ENCODE results near the gene RPL19.
A peak's percentile ranks its signal among the peaks of the same experiment; 100 is the strongest.

RPL19 gene

DNA sequence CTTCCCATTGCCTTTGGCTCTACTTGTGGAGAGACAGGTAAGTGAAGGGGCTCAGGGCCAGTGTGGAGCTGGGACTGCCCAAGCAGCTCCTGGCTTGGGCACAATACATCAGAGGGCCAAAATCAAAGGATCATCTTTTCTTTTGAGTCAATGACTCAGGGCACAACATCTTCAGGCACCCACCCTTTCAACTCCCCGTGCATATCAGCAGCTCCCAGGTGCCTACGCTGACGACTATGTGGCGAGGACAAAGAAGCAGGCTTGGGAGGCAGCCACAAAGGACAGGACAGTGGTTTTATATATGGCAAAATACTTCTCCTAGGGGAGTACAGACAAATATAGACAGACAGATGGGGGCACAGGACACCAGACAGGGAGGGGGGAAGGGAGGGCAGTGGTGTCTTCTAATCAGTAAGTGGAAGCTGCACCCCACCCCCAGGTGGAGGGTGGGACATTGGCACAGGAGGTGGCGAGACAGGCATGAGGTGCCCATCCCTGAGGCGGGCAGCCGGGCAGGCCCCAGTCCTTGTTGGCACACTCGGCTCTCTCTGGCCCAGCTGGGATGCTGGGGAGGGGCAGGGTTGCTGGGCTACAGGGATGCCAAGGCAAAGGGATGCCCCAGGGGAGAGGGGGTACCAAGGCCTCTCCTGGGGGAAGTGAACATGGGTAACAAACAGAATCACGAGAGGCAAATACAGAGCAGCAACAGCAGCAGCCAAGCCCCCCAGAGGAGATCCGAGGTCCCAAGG is 26.4 kb upstream of the RPL19 start:
- DNase-seq: no peak

DNA sequence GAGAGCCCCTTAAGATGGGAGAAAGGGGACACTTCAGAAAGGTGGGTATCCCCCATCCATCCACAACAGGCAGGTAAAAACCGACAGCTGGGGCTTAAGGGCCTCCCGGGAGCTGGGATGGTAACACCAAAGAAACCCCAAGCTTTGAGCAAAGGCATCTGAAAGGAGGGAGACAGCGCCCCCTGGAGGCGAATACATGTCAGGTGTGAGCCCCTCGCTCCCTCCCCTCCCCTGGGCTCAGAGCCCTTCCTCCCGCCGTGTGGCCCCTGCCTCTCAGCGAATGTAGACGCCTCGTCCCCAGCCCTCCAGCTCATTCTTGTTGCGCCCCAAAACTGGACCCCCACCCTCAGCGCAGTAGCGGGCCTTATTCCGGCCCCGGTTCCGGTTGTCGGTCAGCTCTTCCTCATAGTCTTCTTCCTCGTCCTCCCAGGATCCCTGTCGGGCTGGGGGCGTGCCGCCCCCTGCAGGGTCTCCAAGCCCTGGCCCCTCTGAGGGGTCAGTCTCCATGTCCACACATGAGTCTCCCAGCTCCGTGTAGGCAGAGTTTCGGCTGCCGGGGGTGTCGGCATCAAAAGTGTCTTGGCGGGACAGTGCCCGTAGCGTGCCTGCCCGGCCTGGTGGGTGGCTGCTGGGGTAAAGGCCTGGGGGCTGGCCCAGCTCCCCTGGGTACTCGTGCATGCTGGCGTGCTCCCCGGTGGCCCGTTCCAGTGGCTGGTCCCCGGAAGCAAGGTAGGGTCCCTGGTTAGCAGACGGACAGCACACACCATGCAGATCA is 25.0 kb upstream of the RPL19 start:
- DNase-seq: peak; percentile 81

DNA sequence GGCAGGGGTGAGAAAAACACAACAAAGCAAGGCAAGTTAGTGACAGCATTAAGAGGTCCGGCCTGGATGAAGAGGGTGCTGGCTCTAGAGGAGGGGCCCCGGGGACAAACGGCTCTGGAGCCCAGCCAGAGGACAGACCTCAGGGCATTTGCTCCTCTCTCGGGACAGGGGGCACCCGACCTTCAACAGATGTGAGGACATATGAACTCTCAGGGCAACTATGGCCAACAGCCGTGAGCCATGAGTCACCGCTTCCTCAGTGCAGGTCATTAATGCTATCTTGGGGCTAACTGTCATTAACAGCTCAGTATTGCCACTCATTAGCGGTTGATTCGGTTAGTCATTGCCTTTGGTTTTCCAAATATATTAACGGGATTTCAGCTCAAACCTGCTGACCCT is 24.4 kb upstream of the RPL19 start:
- DNase-seq: peak; percentile 35

DNA sequence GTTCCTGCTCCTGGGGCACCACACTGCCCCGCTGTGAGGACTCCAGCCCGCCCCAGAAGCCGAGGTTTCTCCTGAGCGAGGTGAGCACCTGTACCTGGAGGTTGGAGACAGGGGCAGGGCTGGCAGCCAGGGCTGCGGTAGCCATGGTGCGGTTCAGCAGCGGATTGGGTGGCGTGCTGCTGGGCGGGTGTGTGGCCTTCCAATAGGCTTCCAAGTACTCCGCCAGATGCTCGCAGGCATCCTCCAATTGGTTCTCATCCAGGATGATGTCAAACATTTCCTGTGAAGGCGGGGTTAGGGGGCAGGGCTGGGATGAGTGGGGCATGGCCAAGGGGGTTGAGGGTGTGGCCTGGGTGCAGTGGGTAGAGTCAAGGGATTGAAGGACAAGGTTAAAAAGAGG is 22.8 kb upstream of the RPL19 start:
- DNase-seq: no peak

DNA sequence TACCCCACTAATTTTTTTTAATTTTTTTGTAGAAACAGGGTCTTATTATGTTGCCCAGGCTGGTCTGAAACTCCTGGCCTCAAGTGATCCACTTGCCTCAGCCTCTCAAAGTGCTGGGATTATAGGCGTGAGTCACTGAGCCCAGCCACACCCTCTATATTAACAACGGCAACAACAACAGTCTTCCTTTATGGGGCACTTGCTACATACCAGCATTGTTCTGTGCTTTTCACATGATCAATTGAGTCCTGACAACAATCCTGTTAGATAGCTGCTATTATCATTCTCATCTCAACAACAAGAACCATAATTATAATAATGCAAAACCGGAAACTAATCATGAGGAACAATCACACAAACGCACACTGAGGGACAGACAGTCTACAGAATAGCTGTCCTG is 21.5 kb upstream of the RPL19 start:
- no peak for DNase-seq

DNA sequence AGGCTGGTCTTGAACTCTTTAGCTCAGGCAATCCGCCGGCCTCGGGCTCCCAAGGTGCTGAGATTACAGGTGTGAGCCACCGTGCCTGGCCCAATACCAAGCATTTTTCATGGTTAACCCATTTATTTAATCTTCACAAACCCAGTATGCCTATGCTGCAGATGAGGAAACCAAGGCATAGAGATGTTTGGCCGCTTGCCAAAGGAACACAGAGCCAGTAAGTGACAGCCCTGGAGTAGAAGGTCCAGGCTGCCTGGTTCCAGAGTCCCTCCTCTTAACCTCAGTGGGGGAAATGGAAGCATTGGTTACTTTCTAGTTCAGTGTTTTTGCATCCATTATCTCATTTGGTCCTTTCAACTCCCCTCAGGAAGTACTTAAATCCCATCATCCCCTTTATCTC is 18.8 kb upstream of the RPL19 start:
- DNase-seq: no peak

DNA sequence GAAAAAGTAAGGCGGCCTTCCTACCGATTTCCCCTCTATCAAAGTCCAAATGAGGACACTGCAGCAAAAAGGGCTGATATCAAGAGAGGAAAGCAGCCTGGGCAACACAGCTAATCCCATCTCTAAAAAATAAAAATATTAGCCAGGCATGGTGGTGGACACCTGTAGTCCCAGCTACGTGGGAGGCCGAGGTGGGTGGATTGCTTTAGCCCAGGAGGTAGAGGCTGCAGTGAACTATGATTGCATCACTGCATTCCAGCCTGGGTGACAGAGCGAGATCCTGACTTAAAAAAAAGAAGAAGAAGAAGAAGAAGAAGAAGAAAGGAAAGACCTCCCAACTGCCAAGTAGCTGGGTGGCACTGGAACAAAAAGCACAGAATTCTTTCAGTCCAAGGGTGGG is 17.0 kb upstream of the RPL19 start:
- no peak for DNase-seq

DNA sequence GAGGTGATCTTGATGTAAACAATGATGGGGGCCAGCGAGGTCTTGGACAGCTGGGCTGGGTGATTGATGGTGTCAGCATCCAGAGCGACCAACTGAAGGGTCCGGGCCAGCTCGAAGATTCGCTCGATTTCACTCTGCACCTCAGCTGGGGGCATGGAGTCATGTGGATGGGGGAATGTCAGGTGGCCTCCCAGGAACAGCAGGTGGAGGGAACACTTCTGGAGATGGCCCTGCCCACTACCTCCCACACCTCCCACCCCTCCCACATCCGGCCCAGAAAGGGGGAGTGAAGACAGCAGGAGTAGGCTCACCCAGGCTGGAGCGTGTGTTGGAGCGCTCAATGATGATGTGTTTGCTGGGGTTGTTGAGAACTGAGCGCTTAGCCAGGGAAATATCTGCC is 16.4 kb upstream of the RPL19 start:
- no peak for DNase-seq

DNA sequence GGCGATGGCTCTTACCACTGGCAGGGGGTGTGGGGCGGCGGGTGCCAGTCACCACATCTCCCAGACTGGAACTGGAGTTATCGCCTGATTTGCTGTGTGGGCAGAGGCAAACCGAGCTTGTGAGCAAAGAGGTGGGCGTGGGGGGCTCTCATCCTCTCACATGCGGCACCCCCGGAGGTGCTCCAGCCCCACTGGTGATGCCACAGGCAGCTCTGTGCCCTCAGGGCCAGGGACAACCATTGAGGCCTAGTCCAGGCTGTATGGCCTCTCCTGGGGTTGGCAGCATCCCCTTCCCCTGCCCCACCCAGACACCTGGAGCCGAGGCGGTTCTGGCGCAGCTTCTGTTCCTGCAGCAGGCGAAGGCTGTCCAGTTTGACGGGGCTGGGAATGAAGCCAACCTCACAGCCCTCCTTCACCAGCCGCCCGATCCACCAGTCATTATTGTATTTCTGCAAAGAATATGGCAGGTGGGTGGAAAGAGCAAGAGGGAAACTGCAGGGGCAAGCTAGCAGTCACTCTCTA is 13.5 kb upstream of the RPL19 start:
- no peak for DNase-seq

DNA sequence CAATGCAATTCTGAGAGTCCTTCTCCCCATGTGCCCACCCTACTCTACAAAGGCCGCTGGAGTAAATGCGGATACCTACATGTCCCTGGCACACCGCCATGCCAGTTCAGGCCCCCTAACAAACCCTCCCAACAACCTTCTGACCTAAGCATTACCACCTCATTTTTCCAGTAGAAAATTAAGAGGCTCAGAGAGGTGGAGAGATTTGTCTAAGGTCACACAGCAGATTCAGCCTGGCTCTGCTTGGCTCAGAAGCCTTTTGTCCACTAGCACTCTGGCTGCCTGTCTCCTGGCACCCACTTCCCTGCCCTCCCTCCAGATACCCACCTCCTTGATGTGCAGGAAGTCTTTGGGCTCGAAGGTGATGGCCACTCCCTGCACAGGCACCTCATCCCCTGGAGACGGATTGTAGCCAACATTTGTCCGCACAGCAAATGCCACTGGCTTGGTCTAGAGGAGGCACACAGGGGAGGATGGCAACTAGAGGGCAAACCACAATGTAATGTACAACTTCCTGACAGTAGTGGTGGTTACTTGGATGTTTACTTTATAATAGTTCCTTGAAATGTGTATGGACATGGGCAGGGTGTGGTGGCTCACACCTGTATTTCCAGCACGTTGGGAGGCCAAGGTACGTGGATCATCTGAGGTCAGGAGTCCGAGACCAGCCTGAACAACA is 12.8 kb upstream of the RPL19 start:
- DNase-seq: no peak

DNA sequence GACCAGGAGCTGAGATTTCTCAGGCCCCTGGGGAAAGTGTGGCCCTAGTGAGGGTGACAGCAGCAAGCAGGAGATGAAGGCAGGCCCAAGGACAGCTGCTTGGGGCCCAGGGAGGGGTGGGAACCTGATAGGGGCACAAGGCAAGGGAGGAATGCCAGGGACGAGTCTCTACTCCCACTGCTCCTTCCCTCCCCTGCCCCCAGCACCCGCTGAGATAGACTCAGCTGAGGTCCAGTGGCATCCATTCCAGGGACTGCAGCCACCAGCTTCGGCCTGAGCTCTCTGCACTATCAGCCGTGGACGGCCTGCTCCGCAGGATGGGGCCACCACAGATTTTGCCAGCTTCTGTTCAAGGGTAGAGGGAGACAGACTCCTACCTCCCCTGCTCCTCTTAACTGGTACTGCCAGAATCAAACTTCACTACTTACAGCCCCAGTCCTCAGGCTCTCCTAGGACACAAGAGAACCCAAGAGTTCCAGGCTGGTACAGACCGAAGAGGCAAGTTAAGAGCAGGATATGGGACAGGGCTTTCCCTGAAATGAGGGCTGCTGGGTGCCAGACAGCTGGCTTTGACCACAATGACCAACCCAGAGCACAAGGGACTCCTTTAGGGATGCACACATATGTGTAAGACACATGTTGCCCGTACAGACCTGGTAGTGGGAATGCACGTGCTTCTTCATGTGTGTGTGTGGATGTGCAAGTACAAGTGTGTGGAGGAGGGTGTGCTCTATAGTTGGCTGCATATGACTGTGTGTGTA is 8.2 kb upstream of the RPL19 start:
- DNase-seq: no peak

DNA sequence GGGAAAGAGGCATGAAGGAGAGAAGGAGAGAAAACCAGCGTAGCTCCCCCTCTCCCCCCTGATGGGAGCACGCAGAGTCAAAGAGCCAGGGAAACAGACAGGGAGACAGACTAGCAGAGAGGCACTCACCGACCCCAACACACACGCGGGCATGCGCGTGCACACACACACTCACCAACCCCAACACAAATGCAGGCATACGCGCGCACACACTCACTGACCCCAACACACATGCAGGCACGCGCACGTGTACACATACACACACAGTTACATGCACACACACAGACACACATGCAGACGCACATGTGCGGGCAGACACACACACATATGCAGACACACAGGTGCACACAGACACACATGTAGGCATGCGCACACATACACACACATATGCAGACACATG is 7.2 kb upstream of the RPL19 start:
- no peak for DNase-seq

DNA sequence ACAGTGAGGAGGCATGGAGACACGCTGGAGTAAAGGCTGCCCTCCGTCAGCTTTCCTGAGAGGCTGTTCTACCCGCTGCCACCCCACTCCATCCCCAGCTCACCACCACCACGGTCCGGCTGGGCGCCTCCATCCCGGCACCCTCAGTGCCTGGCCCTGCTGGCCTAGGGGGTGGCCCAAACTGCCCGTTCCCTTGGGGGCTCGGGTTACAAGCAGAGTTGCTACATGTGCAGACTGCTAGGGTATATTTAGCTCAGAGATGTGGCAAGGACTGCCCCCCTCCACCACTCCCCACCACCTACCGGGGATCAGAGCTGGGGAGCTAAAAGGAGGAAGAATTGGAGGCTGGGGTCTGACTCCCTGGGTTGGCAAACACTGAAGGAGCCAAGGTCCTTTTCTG is 6.7 kb upstream of the RPL19 start:
- no peak for DNase-seq

DNA sequence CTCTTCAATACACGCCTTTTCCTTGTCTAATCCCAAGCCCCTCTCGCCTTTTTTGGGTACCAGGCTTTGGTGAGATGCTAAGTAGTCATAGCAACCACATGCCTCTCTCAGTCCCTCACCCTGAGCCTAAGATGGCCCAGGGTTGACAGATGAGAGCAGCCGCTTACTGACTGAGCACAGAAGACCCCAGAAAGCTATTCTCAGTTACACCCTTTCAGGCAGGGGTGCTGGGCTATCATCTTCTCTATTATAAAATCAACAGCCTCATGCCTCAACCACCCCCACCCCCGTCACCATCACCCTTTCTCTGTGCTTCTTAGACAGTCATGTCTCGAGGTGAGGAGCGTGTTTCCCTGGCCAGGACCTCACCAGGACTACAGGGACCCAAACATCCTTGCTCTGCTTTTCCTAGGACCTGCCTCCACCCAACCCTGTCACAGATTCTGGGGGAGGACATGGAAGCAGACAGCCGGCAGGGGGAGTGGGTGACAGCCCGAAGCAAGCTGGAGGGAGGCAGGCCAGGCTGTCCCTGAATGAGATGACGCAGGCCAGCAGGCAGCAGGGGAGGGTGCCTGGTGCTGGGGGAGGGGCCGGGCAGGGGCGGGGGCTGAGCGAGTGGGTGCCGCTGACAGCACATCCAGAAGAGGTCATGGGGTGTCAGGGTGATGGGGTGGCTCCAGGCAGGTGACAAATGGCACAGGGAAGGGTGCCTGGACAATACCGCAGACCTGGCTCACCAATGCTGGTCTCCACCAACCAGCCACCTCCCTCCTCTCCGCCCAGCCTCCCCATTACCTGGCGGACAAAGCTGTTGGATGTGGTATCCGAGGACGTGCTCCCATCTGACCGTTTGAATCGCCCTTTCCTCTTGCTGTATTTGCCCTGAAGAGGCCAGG is 5.7 kb upstream of the RPL19 start:
- DNase-seq: no peak

DNA sequence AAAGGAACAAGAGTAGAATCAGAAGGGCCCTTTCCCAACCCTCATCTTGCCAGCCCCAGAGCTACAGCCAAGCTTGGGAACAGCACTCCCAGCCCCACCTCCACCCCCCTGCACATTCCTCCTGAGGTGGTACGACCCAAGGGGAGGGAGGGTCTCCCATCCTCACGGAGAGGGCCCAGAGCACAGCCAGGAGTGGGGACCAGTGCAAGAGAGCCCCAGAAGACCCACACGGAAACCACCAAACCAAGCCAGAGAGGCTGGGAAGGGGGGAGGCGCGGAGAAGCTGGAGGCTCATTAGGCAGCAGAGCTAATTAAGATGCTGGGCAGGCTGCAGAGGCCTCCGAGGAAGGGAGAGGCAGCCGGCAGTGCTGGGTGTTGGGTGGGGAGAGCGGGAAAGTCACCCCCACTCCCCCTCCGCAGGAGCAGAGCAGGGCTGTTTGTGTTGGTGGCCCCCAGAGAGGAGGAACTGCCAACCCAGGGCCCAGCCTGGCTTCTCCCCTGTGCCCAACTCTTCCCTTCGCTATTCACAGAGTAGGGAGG is 5.0 kb upstream of the RPL19 start:
- DNase-seq: no peak

DNA sequence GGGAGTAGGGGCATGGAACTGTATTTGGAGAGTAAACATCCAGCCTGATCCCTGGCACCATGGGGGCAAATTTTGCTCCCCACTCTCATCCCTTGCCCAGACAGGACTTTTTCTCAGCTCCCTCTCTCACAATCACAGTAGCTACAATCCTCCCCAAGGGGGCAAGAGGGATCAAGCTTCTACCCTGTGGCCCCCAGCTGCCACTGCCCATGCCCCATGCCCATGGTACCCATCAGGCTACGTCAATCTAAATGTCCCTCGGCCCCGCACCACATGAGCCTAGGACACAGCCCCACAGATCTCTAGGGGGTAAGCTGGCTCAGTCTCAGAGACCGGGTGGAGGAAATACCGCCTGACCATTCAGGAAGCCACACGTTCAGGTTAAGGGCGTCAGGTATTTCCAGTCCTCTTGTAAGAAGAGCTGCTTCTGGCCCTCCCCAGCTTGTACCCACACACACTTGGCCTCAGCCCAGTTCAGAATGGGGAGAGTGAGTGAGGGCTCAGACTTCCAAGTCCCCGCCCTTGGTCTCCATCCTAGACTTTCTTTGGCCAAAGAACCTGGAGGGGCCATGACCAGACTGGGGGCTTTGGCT is 4.4 kb upstream of the RPL19 start:
- no peak for DNase-seq

DNA sequence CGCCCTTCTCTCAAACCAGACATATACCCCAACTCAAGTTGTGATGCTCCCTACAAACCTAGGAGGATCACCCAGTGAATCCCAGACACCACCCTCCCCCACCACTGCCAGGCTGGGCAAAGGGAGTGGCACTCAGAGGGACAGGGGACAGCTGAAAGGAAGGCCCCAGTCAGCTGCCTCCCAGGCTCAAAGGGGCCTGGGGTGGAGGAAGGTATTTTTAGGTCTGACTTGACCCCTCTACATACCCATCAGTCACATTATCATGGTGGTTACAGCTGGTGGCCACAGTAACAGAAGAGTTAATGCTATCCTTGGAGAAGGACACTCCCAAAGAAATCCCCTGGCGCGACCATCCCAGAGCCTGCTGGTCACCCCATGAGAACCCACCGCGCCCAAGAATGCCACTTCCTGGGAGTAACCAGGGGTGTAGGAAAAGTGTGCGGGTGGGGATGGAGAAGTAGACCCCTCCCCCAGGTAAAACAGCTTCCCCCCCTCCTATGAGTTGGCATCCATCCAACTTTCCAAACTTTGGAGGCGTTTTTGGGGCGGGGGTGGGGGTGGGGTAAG is 3.8 kb upstream of the RPL19 start:
- DNase-seq: no peak

DNA sequence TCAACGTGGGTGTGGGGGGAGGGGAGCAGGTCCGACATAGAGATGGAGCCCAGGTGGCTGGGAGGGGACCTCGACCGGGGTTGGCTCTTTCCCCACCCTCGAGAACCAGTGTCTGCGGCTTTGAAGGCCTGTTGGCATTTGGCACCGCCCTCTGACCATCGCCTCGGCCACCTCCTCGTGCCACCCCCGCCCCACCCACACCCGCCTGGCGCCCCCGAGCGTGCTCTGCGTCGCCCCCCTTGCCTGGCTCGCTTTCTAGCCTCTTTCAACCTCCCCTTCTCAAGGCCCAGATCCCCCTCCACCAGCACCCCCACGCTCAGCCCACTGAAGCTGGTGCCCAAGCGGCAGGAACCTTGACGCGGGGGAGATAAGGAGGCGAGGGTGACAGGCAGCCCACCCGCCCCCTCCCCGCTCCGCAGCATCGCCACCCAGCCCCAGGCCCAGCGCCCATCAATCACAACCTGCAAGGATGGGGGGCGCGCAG is 3.2 kb upstream of the RPL19 start:
- no peak for DNase-seq

DNA sequence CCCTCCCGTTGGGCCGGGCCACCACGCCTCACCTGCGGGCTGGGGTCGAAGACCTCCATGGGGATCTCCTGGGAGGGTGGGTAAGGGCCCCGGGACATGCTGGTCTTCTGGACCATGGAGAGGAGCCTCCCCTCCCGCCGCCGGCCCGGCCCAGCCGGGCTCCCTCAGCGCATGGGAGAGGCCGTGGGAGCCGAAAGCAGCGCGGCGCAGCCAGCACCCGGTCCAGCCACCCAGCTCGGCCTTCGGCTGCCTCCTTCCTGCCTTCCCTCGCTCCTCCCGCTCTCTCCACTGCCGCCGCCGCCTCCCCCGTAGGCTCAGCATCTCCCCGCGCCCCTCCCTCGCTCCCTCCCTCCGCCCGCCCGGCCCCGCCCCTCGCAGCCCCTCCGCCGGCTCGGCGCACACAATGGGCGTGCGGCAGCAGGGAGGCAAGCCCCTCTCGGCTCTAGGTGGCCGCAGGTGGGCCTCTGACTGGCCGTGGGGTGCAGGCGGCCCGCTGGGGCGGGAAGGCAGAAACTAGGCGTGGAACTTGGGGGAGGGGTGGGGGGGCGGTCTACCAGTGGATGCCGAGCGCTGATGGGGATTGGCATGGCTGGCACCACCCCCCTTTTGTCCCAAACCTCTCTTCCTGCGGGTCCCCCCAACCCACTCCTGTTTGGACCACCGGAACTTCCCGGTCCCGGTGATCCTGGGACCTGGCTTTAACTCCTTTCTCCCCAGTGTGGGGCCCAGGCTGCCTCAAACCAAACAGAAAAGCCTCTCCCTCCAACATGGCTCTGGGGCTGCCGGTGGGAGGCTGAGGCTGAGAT is 2.5 kb upstream of the RPL19 start, which contains the start of gene CACNB1:
Gene CACNB1, minus strand, starts transcription at position 290 of the 806 bp plus-strand sequence. Its CDS starts 174 bp downstream, at position 116.
- peak; percentile 44 for DNase-seq

DNA sequence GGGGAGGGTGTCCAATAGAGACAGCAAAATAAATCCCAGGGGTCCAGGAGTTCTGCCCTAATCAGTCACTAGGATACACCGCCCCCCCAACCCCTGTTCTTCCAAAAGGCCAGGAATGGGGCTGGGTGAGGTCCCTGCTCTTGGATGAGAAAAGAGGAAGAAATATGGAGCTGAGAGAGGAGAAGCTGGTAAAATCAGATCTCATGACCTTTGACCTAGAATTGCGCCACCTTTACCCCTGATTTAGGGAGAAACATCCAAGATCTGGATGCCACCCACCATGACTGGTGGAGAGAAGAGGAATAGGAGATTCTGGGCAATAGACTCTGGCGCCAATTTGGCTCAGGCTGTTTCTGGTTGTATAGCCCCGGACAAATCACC is 1.9 kb upstream of the RPL19 start:
- DNase-seq: peak; percentile 41
